Limb (tissue), 2 donors: ENCODE measurements around the gene AP1B1.

Experiments used
- DNase-seq, 2 donors: peaks; one replicate each; pipeline ENCODE4 v3.0.0-alpha.2; 2016; ENCODE audit errors: extremely low spot score in 2 of 2

Gene AP1B1

GRCh38 chr22:29301716-29302401 lies 86.5 kb downstream of the AP1B1 start:
- no peak for DNase-seq

GRCh38 chr22:29300807-29301601 lies 87.4 kb downstream of the AP1B1 start:
- DNase-seq, result no peak

GRCh38 chr22:29300467-29300806 lies 87.9 kb downstream of the AP1B1 start:
- DNase-seq, result no peak

- no peak for DNase-seq
These were observed 89.1 kb downstream of the AP1B1 start for GRCh38 chr22:29299136-29299900.

- no peak for DNase-seq
These were observed 89.7 kb downstream of the AP1B1 start for GRCh38 chr22:29298641-29299040.

- DNase-seq, result no peak
These were observed 96.0 kb downstream of the AP1B1 start for GRCh38 chr22:29292379-29292778.

GRCh38 chr22:29291215-29291614 lies 97.2 kb downstream of the AP1B1 start:
- DNase-seq, result no peak

- DNase-seq, result no peak
These were observed 98.3 kb downstream of the AP1B1 start for GRCh38 chr22:29290061-29290460.

GRCh38 chr22:29288837-29289236 lies 99.5 kb downstream of the AP1B1 start:
- no peak for DNase-seq

GRCh38 chr22:29284196-29284595 lies 104.2 kb downstream of the AP1B1 start:
- no peak for DNase-seq

- DNase-seq, result no peak
These were observed 110.4 kb downstream of the AP1B1 start for GRCh38 chr22:29277927-29278326.
